GM12891 (cell line): ENCODE results near the gene RAB3A.

Source experiments
- POLR2A ChIP-seq: IDR thresholded peaks from 2 replicates; pipeline ENCODE4 v1.6.1; 2011; ENCODE audit warnings: low read depth, low read length, control low read depth
- POLR2AphosphoS5 ChIP-seq: IDR thresholded peaks from 2 replicates; pipeline ENCODE4 v1.6.1; 2011; ENCODE audit warnings: low read depth, low read length, control low read depth

DNA sequence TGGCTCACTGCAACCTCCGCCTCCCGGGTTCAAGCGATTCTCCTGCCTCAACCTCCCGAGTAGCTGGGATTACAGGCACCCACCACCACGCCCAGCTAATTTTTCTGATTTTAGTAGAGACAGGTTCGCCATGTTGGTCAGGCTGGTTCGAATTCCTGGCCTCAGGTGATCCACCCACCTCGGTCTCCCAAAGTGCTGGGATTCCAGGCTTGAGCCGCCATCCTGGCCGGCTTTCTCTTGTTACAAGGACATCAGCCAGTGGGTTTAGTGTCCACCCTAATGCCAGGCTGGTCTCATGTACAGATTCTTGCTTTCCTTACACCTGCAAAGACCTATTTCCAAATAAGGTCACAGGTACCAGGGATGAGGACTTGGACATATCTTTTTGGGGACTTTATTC, 44.0 kb downstream of the RAB3A start:
- TF ChIP-seq POLR2A (no peak), POLR2AphosphoS5 (no peak)
